HG02884 (cell line): ENCODE measurements around the gene RNF214.
"Not testable (repeated sequence)": the region's sequence is repeated elsewhere in the genome, so short reads cannot be mapped to it uniquely, and the experiment has no call there.

Experiments
- ATAC-seq: cut with Tn5 transposase; IDR thresholded peaks from one replicate; pipeline ENCODE4 v1.9.1; 2021; ENCODE audit warnings: mild to moderate bottlenecking, moderate library complexity; ENCODE audit not compliant: unreplicated experiment

The RNF214 gene

DNA sequence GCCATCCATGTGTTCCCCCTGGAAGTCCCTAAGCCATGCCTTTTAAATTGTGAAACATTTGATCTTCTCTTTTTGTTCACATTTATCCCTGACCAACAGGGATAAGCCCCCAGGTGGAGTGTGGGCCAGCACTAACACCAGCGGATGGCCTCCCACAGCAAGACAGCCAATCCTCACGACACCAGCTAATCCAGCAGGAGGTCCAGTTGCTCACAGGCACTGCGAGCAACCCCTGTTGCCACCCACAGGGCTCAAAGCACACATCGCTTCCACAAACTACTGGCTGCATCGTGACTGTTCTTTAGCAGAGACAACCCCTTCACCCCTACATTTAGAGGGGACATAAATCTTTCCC is 2.6 kb upstream of the RNF214 start:
- ATAC-seq: no peak

DNA sequence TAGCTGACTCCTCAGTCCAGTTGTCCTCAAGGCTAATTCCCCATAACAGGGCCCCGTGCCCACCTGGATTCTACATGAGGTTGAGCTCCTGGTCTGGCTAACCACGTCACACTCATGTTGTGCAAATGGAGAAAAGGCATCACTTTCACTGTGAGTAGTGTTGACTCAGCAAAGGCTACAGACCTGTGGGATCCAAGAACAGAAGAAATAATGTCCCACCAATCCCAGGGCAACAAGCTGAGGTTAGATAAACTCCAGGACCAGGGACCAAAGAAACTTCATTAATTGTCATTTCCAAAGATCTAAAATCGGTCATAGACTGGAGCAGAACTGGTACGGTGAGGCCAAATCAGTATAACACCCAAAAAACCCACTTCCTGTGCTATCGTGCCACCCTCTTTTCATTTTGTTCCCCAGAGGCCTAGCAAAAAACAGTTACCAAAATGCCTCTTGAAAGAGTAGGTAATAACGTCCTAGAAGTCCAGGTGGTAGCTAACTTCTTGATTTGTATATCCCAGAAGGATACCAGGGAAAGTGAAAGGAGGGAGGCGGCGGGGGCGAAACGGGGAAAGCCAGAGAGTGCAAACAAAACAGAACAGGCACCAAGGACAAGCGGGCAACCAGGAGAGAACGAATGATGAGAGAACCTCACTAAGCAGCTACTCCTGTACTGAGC is 2.0 kb upstream of the RNF214 start:
- ATAC-seq: no peak

DNA sequence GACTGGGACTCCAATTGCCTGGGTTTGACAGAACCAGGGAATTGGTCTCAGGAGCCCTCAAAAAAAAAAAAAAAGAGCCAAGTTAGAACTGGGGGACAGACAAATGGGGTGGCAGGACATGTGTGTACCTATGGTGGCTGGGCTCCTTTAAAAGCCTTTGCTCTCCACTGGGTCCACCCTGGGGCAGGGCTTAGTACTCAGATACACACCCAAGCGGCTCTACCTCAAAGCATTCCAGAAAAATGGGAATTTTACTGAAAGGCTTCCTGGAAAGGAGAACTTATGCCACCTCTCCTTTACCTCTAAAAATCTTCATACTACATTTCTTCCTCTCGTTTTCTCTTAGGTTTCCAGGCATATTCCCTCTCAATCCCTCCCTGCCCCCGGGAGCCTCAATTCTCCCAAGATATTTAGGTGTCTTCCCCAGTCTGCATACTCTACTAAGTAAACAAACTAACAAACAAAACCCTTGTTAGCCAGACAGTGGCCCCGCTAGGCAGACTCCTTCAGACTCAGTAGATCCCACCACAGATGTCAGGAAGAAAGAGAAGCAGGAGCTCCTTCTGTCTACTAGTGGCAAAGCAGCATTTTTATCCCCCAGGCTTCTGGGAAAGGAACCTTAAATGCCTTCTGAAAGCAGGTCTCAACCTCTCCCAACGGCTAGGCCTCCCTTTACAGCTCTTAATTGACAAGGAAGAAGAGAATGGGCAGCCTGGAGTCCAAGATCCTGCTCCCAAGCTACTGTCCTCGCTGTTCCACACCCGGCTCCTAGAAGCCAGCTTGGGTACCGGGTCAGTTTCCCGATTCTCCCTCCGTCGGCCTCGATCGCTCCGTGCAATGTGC is 1.3 kb upstream of the RNF214 start:
- no peak for ATAC-seq

DNA sequence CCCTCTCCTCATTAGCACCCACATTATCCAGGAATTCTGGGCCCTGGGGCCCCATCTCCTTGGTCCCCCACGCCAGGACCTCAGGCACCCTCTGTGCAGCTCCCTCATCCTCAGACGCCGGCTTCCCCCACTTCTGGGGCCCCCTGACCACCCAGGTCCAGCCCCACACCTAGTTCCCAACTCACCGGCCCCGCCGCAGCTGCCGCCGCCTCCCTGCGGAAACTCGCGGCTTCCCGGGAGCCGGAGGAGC is 704 bp upstream of the RNF214 start, which contains the start of gene PCSK7:
PCSK7 (minus strand) TSS at position 232 of the 250 bp plus-strand sequence. CDS start 2,229 bp downstream, outside the sequence.
- no peak for ATAC-seq

DNA sequence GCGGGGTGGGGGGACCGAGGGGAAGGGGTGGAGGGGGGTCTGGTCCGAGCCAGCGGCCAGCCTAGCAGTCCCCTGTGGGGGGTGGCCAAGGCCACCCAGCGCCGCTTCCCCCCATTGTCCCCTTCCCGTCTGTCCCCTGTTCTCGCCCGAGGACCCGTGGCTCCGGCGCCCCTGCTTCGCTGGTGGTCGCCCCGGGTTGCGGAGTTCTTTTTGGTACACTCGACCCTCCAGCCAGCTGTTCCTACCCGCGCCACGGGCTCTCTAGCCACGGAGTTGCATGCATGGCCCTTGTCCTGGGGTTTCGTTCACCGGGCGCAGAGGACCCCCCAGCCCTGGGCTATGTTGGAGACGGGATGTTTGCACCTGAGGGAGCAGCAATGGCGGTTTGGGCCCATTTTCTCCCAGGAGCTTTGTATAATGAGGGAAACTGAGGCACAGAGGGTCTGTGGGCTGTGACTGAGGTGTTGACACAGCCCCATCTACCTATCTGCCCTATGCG is 489 bp downstream of the RNF214 start:
- ATAC-seq: no peak

DNA sequence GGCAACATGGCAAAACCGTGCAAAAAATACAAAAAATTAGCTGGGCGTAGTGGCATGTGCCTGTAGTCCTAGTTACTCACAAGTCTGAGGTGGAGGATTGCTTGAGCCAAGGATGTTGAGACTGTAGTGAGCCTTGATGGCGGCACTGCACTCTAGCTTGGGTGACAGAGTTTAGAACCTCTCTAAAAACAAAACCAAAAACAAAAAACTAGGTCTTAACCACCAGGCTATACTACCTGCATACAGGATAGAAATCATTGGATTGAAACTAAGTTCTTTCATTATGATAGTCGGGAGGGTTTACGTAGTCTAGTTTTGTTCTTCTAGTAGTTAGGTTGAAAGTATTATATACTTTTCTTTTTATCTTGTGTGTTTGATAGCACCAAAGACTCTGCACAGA is 5.8 kb downstream of the RNF214 start:
- no peak for ATAC-seq

DNA sequence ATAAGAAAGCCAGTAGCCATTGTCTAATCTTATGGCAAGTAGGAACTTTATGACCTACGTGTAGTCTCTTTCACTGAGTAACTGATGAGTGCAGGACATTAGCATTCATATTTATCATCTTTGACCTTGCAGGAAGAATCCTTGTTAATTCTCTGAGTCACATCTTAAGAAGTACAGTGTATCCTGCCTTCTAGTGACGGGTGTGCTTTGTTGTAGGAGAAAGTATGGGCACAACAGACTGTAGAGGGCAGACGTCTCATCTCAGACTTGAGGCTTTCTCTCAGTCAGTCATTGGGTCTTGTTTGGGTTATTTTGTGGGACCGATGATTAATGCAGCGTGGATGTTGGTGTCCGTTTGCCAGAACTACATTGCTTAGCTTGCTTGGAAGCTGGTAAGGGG is 6.8 kb downstream of the RNF214 start:
- no peak for ATAC-seq

DNA sequence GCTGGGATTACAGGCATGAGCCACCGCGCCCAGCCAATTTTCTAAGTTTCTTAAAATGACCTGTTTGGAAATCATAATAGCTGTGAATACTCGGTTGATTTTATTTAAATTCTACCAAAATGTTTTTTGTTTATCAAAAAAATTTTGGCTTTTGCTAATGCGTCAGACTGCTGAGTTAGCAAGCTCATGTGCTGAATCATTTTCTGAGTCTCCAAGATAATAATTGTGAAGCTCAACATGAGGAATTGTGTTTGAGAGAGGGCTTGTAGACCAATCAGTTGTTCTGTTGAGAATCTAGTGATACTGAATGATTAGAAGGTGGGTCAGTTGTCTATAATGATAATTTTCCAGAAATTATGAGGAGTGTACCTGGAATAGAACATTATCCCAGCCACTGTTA is 15.9 kb downstream of the RNF214 start:
- ATAC-seq: no peak

DNA sequence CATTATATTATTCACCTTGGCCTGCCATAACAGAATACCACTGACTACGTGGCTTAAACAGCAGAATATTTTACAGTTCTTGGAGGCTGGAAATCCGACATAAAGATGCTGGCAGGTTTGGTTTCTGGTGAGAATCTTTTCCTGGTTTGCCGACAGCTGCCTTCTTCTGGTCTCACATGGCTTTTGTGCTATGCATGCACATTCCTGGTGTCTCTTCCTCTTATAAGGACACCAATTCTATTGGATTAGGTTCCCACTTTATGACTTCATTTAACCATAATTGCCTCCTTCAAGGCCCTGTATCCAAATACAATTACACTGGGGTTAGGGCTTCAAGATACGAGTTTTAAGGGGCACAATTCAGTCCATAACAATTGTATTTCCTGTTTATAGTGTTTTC is 17.1 kb downstream of the RNF214 start:
- ATAC-seq: no peak

DNA sequence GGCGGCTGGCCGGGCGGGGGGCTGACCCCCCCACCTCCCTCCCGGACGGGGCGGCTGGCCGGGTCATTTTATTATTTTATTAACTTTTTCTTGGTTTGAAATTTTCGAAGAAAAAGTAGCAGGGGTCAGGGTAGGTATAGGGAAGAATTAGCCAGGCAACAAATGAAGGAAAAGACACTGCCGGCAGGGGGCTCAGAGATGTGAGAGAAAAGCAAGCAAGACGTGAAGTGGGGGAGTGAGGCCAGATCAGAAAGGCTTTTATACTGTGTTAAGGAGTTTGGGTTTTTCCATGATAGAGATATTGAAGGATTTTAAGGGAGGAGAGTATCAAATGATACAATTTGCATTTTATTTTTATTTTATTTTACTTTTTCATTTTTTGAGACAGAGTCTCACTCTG is 19.0 kb downstream of the RNF214 start:
- ATAC-seq: no peak

DNA sequence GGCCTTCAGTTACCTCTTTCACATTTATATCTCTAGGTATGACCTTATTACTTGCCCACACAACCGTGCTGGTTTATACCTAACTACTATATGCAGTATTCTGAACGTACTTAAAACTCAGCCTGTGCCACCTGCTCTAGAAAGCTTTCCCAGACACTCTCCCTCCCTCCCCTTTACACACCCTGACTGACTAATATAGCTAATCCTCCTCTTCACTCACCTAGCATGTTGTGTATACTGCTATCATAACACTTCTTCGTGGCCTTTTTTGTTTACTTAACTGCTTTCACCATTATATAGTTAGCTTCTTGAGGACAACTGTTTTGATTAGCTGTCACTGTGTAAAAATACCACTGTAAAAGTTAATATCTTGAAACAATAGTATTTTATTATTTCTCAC is 23.5 kb downstream of the RNF214 start:
- no peak for ATAC-seq

DNA sequence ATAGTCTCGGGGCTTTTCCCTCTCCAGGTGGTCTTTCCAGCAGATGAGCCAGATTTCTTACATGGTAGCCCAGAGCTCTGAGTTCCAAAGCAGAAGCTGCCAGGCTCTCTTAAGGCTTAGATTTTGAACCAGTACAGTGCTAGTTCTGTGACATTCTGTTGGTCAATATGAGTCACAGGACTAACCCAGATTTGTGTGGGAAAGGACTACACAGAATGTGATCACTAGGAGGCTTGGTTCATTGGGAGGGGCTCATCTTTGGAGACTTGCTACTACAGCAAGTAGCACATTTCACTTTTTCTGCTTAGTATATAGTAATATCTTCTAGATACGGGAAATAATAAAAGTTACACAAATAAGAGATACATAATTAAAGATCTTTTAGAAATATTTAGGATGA is 24.1 kb downstream of the RNF214 start:
- no peak for ATAC-seq

DNA sequence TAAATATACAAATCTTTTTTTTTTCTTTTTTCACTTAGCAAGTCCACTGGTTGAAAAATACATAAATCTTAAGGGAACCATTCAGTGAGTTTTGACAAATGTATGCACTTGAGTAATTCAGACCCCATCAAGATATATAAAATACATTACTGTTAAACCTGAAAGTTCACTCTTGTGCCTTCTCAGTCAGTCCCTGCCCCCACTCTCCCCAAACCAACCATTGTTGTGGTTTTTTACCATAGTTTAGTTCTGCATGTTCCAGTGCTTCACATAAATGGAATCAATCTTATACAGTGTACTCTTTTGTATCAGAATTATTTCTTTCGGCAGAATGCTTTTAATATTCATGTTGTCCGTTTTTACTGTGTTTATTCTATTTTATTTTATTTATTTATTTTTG is 26.1 kb downstream of the RNF214 start:
- no peak for ATAC-seq

DNA sequence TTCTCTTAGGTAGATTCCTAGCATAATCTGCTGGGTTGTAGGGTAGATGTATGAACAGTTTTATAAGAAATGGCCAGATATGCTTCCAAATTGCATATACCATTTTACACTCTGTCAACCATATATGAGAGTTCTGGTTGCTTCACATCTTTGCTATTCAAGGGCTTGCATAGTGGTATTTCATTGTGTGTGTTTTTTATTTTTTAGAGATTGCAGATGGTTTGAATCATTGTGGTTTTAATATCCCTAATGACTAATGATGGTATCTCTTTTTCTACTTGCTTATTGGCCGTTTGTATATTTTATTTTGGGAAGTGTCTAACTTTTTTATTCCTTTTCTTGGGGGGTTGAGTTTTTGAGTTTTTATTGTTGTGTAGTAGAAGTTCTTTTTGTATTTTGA is 26.9 kb downstream of the RNF214 start:
- no peak for ATAC-seq

DNA sequence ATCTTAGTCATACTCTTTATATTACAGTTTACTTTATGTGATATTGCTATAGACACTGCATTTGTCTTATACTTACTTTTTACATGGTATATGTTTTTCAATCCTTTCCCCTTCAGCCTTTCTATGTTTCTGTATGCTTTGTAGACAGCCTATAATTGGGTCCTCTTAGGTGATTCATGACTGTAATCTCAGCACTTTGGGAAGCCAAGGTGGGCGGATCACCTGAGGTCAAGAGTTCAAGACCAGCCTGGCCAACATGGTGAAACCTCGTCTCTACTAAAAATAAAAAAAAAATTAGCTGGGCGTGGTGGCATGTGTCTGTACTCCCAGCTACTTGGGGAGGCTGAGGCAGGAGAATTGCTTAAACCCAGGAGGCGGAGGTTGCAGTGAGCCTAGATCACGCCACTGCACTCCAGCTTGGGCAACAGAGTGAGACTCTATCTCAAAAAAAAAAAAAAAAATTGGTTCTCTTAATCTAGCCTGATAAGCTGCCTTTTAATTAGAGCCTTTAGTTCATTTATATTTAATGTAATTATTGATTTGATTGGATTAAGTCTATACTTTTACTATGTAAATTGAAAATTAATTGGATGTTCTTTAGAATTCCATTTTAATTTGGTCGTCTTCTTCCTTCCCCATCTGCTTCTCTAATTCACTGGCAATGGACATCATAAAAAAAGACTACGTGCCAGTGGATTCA is 32.3 kb downstream of the RNF214 start:
- ATAC-seq: not testable (repeated sequence)

DNA sequence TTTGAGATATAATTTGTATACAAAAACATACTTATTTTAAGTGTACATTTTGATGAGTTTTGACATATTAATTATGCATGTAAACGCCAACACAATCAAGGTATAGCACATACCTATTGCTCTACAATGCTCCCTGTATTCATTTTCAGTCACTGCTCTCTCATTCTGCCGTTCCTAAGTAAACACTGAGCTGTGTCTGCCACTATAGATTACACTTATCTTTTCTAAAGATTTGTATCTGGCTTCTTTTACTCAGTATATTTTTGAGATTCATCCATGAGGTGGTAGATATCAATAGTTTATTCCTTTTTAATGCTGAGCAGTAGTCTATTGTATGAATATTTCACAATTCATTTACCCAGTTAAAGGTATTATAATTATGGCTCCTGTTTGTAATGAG is 33.3 kb downstream of the RNF214 start:
- ATAC-seq: no peak

DNA sequence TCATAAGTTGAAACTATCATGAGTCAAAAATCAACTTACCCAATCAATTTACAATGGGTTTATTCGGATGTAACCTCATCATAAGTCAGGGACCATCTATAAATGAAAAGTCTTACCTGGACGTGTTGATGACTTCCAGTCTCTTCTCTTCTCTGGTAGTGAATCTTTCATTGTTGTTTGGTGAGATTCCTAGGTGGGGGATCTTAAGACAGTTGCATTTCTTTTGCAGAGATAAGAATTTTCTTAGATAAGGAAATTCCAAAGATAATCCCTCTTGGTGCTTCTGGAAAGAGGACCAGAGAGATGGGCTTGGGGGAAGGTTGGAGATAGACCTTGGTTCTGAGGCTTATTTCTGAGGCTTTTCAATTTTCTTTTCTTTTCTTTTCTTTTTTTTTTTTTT is 37.4 kb downstream of the RNF214 start:
- no peak for ATAC-seq

DNA sequence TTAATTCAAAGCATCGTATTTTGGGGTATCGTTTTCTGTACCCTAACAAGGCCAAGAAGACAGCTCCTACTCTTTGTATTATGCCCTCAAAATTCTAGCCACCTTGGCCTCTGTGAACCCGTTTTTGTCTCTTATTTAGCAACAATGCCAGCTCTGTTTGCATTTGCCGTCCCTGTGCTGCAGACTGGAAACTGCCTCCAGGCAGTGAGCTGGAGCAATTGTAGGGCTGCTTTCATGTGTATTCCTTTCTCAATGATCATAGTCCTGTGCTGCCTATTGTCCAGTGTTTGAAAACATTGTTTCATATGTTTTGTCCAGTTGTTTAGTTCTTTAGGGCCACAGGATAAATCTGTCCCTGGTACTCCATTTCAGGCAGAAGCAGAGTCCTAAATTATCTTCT is 38.7 kb downstream of the RNF214 start:
- no peak for ATAC-seq

DNA sequence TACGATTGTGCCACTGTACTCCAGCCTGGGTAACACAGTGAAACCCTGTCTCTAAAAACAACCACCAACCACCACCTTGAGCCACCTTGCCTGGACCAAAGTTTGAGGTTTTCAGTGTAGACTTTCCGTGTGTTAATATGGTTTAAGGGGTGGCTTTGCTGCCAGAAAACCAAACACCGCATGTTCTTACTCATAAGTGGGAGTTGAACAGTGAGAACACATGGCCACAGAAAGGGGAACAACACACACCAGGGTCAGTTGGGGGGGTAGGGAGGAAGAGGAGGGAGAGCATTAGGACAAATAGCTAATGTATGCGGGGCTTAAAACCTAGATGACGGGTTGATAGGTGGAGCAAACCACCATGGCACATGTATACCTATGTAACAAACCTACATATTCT is 39.7 kb downstream of the RNF214 start:
- not testable (repeated sequence) for ATAC-seq

DNA sequence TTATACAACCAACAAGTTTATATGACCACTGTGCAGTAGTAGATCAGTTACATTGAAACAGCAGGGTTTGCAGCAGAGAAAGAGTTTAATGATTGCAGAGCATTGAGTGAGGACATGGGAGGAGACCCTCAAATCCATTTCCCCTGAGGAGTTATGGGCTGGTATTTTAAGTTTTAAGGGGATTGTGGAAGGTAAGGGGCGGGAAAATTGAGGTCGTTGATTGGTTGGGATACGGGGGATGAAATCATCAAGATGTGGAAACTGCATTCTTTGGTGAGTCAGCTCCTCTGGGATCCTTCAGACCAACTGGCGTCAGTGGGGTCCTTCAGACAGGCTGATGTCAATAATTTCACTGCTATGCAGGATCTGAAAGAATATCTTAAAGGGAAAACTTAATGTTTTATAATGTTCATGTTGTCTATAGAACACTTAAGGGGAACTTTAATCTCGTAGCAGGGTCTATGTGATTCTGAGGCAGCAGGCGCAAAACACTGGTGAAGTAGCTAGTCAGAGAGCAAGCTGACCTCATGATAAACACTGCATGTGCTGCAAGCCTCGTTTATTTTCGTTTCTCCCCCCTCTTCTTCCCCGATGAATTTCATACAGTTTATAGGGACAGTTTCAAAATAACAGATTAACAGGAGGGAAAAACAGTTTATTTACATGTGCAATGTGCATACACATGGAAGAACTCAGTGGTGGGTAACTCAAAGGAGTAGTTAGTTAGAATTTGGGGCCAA is 41.2 kb downstream of the RNF214 start:
- no peak for ATAC-seq

DNA sequence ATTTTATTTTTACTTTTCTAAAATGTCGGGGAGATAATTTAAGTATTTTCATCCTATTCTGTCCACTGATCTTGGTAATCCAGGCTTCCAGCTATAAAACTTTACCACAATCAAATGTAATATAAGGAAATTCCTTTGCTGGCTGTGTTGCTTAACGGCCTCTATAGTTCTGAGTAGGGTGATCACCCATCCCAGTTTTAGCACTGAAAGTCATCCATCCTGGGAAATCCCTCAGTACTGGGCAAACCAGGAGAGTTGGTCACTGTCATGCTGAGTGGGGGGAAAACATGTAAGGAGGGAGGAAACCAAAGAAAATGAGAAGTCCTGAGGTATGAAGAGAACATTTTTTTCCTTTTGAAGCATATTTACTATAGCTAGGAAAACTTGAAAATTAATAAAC is 45.9 kb downstream of the RNF214 start:
- ATAC-seq: no peak
